HG02763 (cell line): ENCODE measurements around the gene CPLX4.

Experiments used
- ATAC-seq: cut with Tn5 transposase; IDR thresholded peaks from one replicate; pipeline ENCODE4 v1.9.1; 2021; ENCODE audit warnings: mild to moderate bottlenecking, moderate library complexity; ENCODE audit not compliant: unreplicated experiment

Gene CPLX4

GRCh38 chr18:59318460-59319050 lies at the start of gene CPLX4:
Gene CPLX4 (minus strand): TSS chr18:59318649. CDS start chr18:59318462, 187 bp downstream.
- ATAC-seq = no peak

- no peak for ATAC-seq
These were observed 41.9 kb upstream of the CPLX4 start for GRCh38 chr18:59360381-59360780.

- ATAC-seq = peak; percentile 19
These were observed 41.1 kb upstream of the CPLX4 start for GRCh38 chr18:59359576-59359952.

- ATAC-seq = peak; percentile 98
These were observed 40.5 kb upstream of the CPLX4 start, which contains the start of gene LMAN1 for GRCh38 chr18:59358712-59359575. Gene LMAN1 (minus strand): TSS chr18:59359265. CDS start chr18:59359244, 21 bp downstream.

- ATAC-seq = no peak
These were observed 39.9 kb upstream of the CPLX4 start for GRCh38 chr18:59358414-59358711.

GRCh38 chr18:59357928-59358327 lies 39.5 kb upstream of the CPLX4 start:
- ATAC-seq = no peak

GRCh38 chr18:59354731-59355130 lies 36.3 kb upstream of the CPLX4 start:
- no peak for ATAC-seq

GRCh38 chr18:59353079-59353680 lies 34.7 kb upstream of the CPLX4 start:
- ATAC-seq = no peak

- no peak for ATAC-seq
These were observed 33.9 kb upstream of the CPLX4 start for GRCh38 chr18:59352250-59352855.

- ATAC-seq = no peak
These were observed 27.1 kb upstream of the CPLX4 start for GRCh38 chr18:59345556-59345955.

- ATAC-seq = no peak
These were observed 26.5 kb upstream of the CPLX4 start for GRCh38 chr18:59344996-59345395.

GRCh38 chr18:59343926-59344325 lies 25.5 kb upstream of the CPLX4 start:
- ATAC-seq = no peak

GRCh38 chr18:59340817-59341216 lies 22.4 kb upstream of the CPLX4 start:
- ATAC-seq = no peak

- no peak for ATAC-seq
These were observed 21.9 kb upstream of the CPLX4 start for GRCh38 chr18:59340312-59340711.

GRCh38 chr18:59332986-59333385 lies 14.5 kb upstream of the CPLX4 start:
- no peak for ATAC-seq

GRCh38 chr18:59328683-59329082 lies 10.2 kb upstream of the CPLX4 start:
- no peak for ATAC-seq

GRCh38 chr18:59325965-59326364 lies 7.5 kb upstream of the CPLX4 start:
- no peak for ATAC-seq

- ATAC-seq = no peak
These were observed 6.1 kb upstream of the CPLX4 start for GRCh38 chr18:59324623-59324971.

- ATAC-seq = no peak
These were observed 5.6 kb upstream of the CPLX4 start for GRCh38 chr18:59323931-59324622.

GRCh38 chr18:59311631-59312030 lies 6.8 kb downstream of the CPLX4 start:
- no peak for ATAC-seq

- no peak for ATAC-seq
These were observed 9.6 kb downstream of the CPLX4 start for GRCh38 chr18:59308938-59309260.
